Liver (tissue), 9 donors: ENCODE results near the gene RNF144B. TPM values are rescaled to one million over a fixed set of nuclear protein-coding genes. Genes with fewer than 3 reads are reported as not detected.

Experiments used
- DNase-seq: peaks from one replicate; pipeline ENCODE4 v3.0.0-alpha.2; 2017; ENCODE audit warnings: low spot score
- H3K27ac ChIP-seq, 2 donors: one replicate each; pipeline ENCODE4 v1.7.0; 2013; ENCODE audit warnings: inconsistent platforms in 2 of 2, low read length in 2 of 2, control low read depth in 1 of 2, low read depth in 1 of 2, mild to moderate bottlenecking in 1 of 2
- H3K27me3 ChIP-seq, 4 donors: one replicate each; pipeline versions ENCODE4 v1.6.1 to v1.7.0; 2013; ENCODE audit warnings: low read length in 3 of 4, inconsistent platforms in 1 of 4, mild to moderate bottlenecking in 1 of 4, moderate library complexity in 1 of 4; ENCODE audit not compliant: control insufficient read depth in 4 of 4, insufficient read depth in 4 of 4
- H3K36me3 ChIP-seq, 4 donors: one replicate each; pipeline versions ENCODE4 v1.6.1 to v1.7.0; 2013; ENCODE audit warnings: low read length in 3 of 4, mild to moderate bottlenecking in 3 of 4, low read depth in 1 of 4, moderate library complexity in 1 of 4; ENCODE audit not compliant: control insufficient read depth in 4 of 4, insufficient read depth in 3 of 4
- H3K4me1 ChIP-seq, 4 donors: one replicate each; pipeline versions ENCODE4 v1.6.1 to v1.7.0; 2013; ENCODE audit warnings: low read length in 3 of 4, mild to moderate bottlenecking in 3 of 4, moderate library complexity in 1 of 4; ENCODE audit not compliant: control insufficient read depth in 4 of 4, insufficient read depth in 4 of 4
- H3K4me3 ChIP-seq, 3 donors: one replicate each; pipeline versions ENCODE4 v1.6.1 to v1.7.0; 2013; ENCODE audit warnings: low read length in 3 of 3, control low read depth in 1 of 3, low read depth in 1 of 3, mild to moderate bottlenecking in 1 of 3
- H3K9ac ChIP-seq, 2 donors: one replicate each; pipeline ENCODE4 v1.7.0; 2013; ENCODE audit warnings: low read length in 2 of 2, mild to moderate bottlenecking in 2 of 2, moderate library complexity in 2 of 2, control low read depth in 1 of 2, low read depth in 1 of 2
- H3K9me3 ChIP-seq, 4 donors: one replicate each; pipeline versions ENCODE4 v1.6.1 to v1.7.0; 2013; ENCODE audit warnings: low read length in 3 of 4; ENCODE audit not compliant: control insufficient read depth in 4 of 4
- FOXA1 ChIP-seq: IDR thresholded peaks from 2 replicates; pipeline ENCODE4 v1.6.1; 2016; ENCODE audit warnings: antibody characterized with exemption
- FOXA2 ChIP-seq: IDR thresholded peaks from 2 replicates; pipeline ENCODE4 v1.6.1; 2016; ENCODE audit warnings: antibody characterized with exemption
- GABPA ChIP-seq, 2 donors: IDR thresholded peaks in 1 of 2; conservative IDR thresholded peaks in 1 of 2; 2 replicates each; pipeline ENCODE4 v1.6.1; 2016; ENCODE audit warnings: antibody characterized with exemption in 2 of 2, mild to moderate bottlenecking in 1 of 2, moderate library complexity in 1 of 2
- HNF4A ChIP-seq, 2 donors: conservative IDR thresholded peaks; 2 replicates each; pipeline ENCODE4 v1.6.1; 2016; ENCODE audit warnings: antibody characterized with exemption in 2 of 2, mild to moderate bottlenecking in 2 of 2
- HNF4G ChIP-seq: IDR thresholded peaks from 2 replicates; pipeline ENCODE4 v1.6.1; 2016; ENCODE audit warnings: antibody characterized with exemption
- JUND ChIP-seq, 2 donors: IDR thresholded peaks; 2 replicates each; pipeline ENCODE4 v1.6.1; 2016; ENCODE audit warnings: antibody characterized with exemption in 2 of 2
- NR2F2 ChIP-seq: IDR thresholded peaks from 2 replicates; pipeline ENCODE4 v1.6.1; 2016; ENCODE audit warnings: antibody characterized with exemption
- RAD21 ChIP-seq, 2 donors: IDR thresholded peaks; 2 replicates each; pipeline ENCODE4 v1.6.1; 2016; ENCODE audit warnings: antibody characterized with exemption in 2 of 2, mild to moderate bottlenecking in 2 of 2
- RXRA ChIP-seq, 2 donors: IDR thresholded peaks; 2 replicates each; pipeline ENCODE4 v1.6.1; 2017 to 2018; ENCODE audit warnings: antibody characterized with exemption in 2 of 2, mild to moderate bottlenecking in 1 of 2
- SP1 ChIP-seq: IDR thresholded peaks from 2 replicates; pipeline ENCODE4 v1.6.1; 2018; ENCODE audit warnings: antibody characterized with exemption, mild to moderate bottlenecking
- TAF1 ChIP-seq: conservative IDR thresholded peaks from 2 replicates; pipeline ENCODE4 v1.6.1; 2016; ENCODE audit warnings: antibody characterized with exemption, mild to moderate bottlenecking
- polyA plus RNA-seq, 2 donors: library from polyadenylated mRNA; stranded (reverse) in 1 of 2; unstranded in 1 of 2; fragments of 200-250 nt in 1 of 2; fragments of >200 nt in 1 of 2; fragmentation: Nextera tagmentation in 1 of 2; extraction: Ambion mirVana in 1 of 2; gene quantifications; one replicate each; pipeline versions ENCODE4 v1.2.1 to v1.2.3, GENCODE V29; 2013 to 2015
- total RNA-seq, 2 donors: library from RNA; depleted of rRNA; stranded (reverse); fragments of >200 nt; gene quantifications; one replicate each; pipeline ENCODE4 v1.2.3, GENCODE V29; 2014
- TF ChIP-seq, protein P1 (sequence below): fragments of 150-350 bp; IDR thresholded peaks from 2 replicates; pipeline ENCODE4 v1.5.1; 2017; ENCODE audit warnings: improper control_type of control experiment, low read depth, low read length; ENCODE audit not compliant: missing input control
- TF ChIP-seq, protein P2 (sequence below): IDR thresholded peaks from 2 replicates; pipeline ENCODE4 v1.6.1; 2016; ENCODE audit warnings: antibody characterized with exemption
- TF ChIP-seq, protein P3 (sequence below): IDR thresholded peaks from 2 replicates; pipeline ENCODE4 v1.6.1; 2016; ENCODE audit warnings: antibody characterized with exemption, mild to moderate bottlenecking
- TF ChIP-seq, protein P4 (sequence below): IDR thresholded peaks from 2 replicates; pipeline ENCODE4 v1.6.1; 2016; ENCODE audit warnings: antibody characterized with exemption
- TF ChIP-seq, protein P5 (sequence below): IDR thresholded peaks from 2 replicates; pipeline ENCODE4 v1.6.1; 2016; ENCODE audit warnings: antibody characterized with exemption
- donor health status: healthy.
- donor health status: healthy.
- donor health status: healthy.
- donor health status: healthy.
- donor health status: healthy.

Gene RNF144B
- total and polyA plus RNA-seq, 4 donors: 3.0 to 15.1 (median 7.6) TPM

DNA sequence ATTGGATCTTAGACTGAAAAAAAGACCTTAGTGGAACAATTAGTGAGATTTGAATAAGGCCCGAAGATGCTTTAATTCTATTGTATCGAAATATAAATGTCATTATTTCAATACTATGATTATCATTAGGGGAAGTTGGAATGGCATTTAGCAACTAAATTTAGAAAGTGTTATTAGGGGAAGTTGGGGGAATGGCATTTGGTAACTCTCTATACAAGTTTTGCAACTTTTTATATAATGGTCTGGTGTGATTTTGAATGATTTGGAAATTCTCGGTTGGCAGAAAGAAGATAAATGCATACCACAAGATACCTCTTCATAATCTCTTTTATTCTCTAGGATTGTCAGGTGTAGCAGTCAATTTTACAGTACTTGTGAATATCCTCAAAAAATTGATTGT is 49.2 kb downstream of the RNF144B start (continued):
- TF ChIP-seq, protein P1, sequence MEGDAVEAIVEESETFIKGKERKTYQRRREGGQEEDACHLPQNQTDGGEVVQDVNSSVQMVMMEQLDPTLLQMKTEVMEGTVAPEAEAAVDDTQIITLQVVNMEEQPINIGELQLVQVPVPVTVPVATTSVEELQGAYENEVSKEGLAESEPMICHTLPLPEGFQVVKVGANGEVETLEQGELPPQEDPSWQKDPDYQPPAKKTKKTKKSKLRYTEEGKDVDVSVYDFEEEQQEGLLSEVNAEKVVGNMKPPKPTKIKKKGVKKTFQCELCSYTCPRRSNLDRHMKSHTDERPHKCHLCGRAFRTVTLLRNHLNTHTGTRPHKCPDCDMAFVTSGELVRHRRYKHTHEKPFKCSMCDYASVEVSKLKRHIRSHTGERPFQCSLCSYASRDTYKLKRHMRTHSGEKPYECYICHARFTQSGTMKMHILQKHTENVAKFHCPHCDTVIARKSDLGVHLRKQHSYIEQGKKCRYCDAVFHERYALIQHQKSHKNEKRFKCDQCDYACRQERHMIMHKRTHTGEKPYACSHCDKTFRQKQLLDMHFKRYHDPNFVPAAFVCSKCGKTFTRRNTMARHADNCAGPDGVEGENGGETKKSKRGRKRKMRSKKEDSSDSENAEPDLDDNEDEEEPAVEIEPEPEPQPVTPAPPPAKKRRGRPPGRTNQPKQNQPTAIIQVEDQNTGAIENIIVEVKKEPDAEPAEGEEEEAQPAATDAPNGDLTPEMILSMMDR: no peak
- TF ChIP-seq, protein P2, sequence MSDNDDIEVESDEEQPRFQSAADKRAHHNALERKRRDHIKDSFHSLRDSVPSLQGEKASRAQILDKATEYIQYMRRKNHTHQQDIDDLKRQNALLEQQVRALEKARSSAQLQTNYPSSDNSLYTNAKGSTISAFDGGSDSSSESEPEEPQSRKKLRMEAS: no peak
- no peak for TF ChIP-seq FOXA1

DNA sequence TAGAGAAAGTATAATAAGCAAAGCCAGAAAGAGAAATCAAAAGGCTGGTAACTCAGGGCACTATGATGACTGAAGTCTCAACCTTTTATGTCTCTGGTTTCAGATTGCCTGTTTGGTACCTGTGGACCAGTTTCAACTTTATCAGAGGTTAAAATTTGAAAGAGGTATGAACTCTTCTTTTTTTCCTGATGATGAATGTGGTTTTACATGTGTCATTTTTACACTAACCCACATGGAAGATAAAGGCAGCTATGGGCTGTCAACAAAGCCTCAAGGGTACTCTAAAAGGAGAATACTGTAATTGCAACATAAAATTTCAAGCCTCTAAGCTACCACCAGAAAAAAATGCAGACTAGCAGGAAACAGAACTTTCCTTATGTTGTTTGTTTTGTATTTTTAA is 52.4 kb downstream of the RNF144B start:
- TF ChIP-seq, protein P3, sequence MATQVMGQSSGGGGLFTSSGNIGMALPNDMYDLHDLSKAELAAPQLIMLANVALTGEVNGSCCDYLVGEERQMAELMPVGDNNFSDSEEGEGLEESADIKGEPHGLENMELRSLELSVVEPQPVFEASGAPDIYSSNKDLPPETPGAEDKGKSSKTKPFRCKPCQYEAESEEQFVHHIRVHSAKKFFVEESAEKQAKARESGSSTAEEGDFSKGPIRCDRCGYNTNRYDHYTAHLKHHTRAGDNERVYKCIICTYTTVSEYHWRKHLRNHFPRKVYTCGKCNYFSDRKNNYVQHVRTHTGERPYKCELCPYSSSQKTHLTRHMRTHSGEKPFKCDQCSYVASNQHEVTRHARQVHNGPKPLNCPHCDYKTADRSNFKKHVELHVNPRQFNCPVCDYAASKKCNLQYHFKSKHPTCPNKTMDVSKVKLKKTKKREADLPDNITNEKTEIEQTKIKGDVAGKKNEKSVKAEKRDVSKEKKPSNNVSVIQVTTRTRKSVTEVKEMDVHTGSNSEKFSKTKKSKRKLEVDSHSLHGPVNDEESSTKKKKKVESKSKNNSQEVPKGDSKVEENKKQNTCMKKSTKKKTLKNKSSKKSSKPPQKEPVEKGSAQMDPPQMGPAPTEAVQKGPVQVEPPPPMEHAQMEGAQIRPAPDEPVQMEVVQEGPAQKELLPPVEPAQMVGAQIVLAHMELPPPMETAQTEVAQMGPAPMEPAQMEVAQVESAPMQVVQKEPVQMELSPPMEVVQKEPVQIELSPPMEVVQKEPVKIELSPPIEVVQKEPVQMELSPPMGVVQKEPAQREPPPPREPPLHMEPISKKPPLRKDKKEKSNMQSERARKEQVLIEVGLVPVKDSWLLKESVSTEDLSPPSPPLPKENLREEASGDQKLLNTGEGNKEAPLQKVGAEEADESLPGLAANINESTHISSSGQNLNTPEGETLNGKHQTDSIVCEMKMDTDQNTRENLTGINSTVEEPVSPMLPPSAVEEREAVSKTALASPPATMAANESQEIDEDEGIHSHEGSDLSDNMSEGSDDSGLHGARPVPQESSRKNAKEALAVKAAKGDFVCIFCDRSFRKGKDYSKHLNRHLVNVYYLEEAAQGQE: no peak
- TF ChIP-seq, protein P2: no peak
- TF ChIP-seq SP1 (no peak), RXRA (IDR thresholded peaks at IDR 0.05) (no peak), RAD21 (IDR thresholded peaks at IDR 0.05) (no peak), HNF4G (no peak), NR2F2 (no peak), TAF1 (no peak), FOXA1 (no peak), HNF4A (conservative IDR thresholded peaks at IDR 0.05) (no peak), FOXA2 (no peak), GABPA (IDR thresholded peaks at IDR 0.05 in 1 of 2, conservative IDR thresholded peaks at IDR 0.05 in 1 of 2) (no peak), JUND (IDR thresholded peaks at IDR 0.05) (no peak)
- TF ChIP-seq, protein P1: no peak
- TF ChIP-seq, protein P4, sequence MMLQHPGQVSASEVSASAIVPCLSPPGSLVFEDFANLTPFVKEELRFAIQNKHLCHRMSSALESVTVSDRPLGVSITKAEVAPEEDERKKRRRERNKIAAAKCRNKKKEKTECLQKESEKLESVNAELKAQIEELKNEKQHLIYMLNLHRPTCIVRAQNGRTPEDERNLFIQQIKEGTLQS: no peak
- TF ChIP-seq, protein P5, sequence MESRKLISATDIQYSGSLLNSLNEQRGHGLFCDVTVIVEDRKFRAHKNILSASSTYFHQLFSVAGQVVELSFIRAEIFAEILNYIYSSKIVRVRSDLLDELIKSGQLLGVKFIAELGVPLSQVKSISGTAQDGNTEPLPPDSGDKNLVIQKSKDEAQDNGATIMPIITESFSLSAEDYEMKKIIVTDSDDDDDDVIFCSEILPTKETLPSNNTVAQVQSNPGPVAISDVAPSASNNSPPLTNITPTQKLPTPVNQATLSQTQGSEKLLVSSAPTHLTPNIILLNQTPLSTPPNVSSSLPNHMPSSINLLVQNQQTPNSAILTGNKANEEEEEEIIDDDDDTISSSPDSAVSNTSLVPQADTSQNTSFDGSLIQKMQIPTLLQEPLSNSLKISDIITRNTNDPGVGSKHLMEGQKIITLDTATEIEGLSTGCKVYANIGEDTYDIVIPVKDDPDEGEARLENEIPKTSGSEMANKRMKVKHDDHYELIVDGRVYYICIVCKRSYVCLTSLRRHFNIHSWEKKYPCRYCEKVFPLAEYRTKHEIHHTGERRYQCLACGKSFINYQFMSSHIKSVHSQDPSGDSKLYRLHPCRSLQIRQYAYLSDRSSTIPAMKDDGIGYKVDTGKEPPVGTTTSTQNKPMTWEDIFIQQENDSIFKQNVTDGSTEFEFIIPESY: no peak
- Histone ChIP-seq H3K27ac (no peak overlapping the region), H3K36me3 (peaks cover 0 to 2% (median under 1%) of the 10 kb centered on the region in 4 donors), H3K4me3 (no peak overlapping the region), H3K9ac (no peak overlapping the region), H3K27me3 (no peaks in the 10 kb centered on the region), H3K4me1 (peaks cover 0 to 4% (median under 1%) of the 10 kb centered on the region in 4 donors), H3K9me3 (no peaks in the 10 kb centered on the region)
- DNase-seq: no peak
